GM18873 (cell line): Measurements from ENCODE around the gene SPIRE2.
"Not testable (repeated sequence)": the region's sequence is repeated elsewhere in the genome, so short reads cannot be mapped to it uniquely, and the experiment has no call there.

Experiments used
- ATAC-seq: cut with Tn5 transposase; IDR thresholded peaks from one replicate; pipeline ENCODE4 v1.9.1; 2021; ENCODE audit warnings: mild to moderate bottlenecking, moderate library complexity, moderate number of reproducible peaks; ENCODE audit not compliant: unreplicated experiment, low FRiP score

The SPIRE2 gene

GRCh38 chr16:89912143-89912542 is 83.9 kb downstream of the SPIRE2 start:
- ATAC-seq, result no peak

- ATAC-seq, result no peak
Measured at GRCh38 chr16:89912627-89913026, 84.4 kb downstream of the SPIRE2 start.

- ATAC-seq, result no peak
Measured at GRCh38 chr16:89913408-89914387, 85.4 kb downstream of the SPIRE2 start.

- not testable (repeated sequence) for ATAC-seq
Measured at GRCh38 chr16:89914642-89915285, 86.5 kb downstream of the SPIRE2 start.

- no peak for ATAC-seq
Measured at GRCh38 chr16:89915303-89916232, 87.3 kb downstream of the SPIRE2 start.

- no peak for ATAC-seq
Measured at GRCh38 chr16:89917773-89918452, 89.6 kb downstream of the SPIRE2 start.

- ATAC-seq, result no peak
Measured at GRCh38 chr16:89918453-89919347, 90.4 kb downstream of the SPIRE2 start, which contains the start of gene MC1R. MC1R (plus strand) TSS chr16:89918862; CDS start chr16:89919259, 397 bp downstream.

GRCh38 chr16:89919535-89920406 is 91.5 kb downstream of the SPIRE2 start:
- no peak for ATAC-seq

GRCh38 chr16:89920723-89921122 is 92.4 kb downstream of the SPIRE2 start:
- no peak for ATAC-seq
